Keratinocyte (primary cell): ENCODE data around the gene MRPS22. TPM values are rescaled to one million over a fixed set of nuclear protein-coding genes. Genes with fewer than 3 reads are reported as not detected.

Experiments used
- DNase-seq: peaks from one replicate; pipeline ENCODE4 v3.0.0-alpha.2; 2011; ENCODE audit warnings: low read depth, missing footprints, low spot score
- FAIRE-seq: peaks from 2 replicates; lab custom pipeline; 2011; peaks lifted over from hg19 to GRCh38; lab: Jason Lieb, UNC
- H2AFZ ChIP-seq: 2 replicates; pipeline ENCODE4 v1.6.0; 2012; ENCODE audit warnings: low read length, control low read depth, inconsistent platforms; ENCODE audit not compliant: control insufficient read depth
- H3K27ac ChIP-seq: 2 replicates; pipeline ENCODE4 v1.5.1; 2011; ENCODE audit warnings: low read length; ENCODE audit not compliant: control insufficient read depth, insufficient read depth
- H3K27me3 ChIP-seq: 3 replicates; pipeline ENCODE4 v1.6.0; 2011; ENCODE audit warnings: low read length; ENCODE audit not compliant: control insufficient read depth, insufficient read depth; ENCODE audit errors: extremely low read depth
- H3K36me3 ChIP-seq, 2 experiments: 2 replicates in 1 of 2; 3 replicates in 1 of 2; pipeline ENCODE4 v1.5.1; 2011; ENCODE audit warnings: low read length in 2 of 2, mild to moderate bottlenecking in 1 of 2; ENCODE audit not compliant: control insufficient read depth in 2 of 2, insufficient read depth in 2 of 2; ENCODE audit errors: extremely low read depth in 1 of 2
- H3K4me1 ChIP-seq: 3 replicates; pipeline ENCODE4 v1.5.1; 2011; ENCODE audit warnings: low read length; ENCODE audit not compliant: control insufficient read depth, insufficient read depth; ENCODE audit errors: extremely low read depth
- H3K4me2 ChIP-seq: 3 replicates; pipeline ENCODE4 v1.6.0; 2011; ENCODE audit warnings: low read depth, low read length; ENCODE audit not compliant: control insufficient read depth, insufficient read depth; ENCODE audit errors: extremely low read depth
- H3K4me3 ChIP-seq, 3 experiments: fragments of 200-600 bp in 1 of 3; sonication (generic) in 1 of 3; 2 replicates in 2 of 3; 3 replicates in 1 of 3; pipeline ENCODE4 v1.5.1; 2011 to 2016; ENCODE audit warnings: low read length in 3 of 3, mild to moderate bottlenecking in 3 of 3, control low read depth in 2 of 3, inconsistent platforms in 1 of 3, low read depth in 1 of 3, mixed read lengths in 1 of 3, mixed run types in 1 of 3, moderate library complexity in 1 of 3; ENCODE audit not compliant: control insufficient read depth in 2 of 3, insufficient read depth in 2 of 3; ENCODE audit errors: extremely low read depth in 1 of 3
- H3K79me2 ChIP-seq: 2 replicates; pipeline ENCODE4 v1.6.0; 2012; ENCODE audit warnings: low read length; ENCODE audit not compliant: control insufficient read depth, insufficient read depth
- H3K9ac ChIP-seq: 3 replicates; pipeline ENCODE4 v1.6.0; 2011; ENCODE audit warnings: low read length; ENCODE audit not compliant: control insufficient read depth, insufficient read depth; ENCODE audit errors: extremely low read depth
- H3K9me1 ChIP-seq: 3 replicates; pipeline ENCODE4 v1.6.0; 2011; ENCODE audit warnings: low read length; ENCODE audit not compliant: control insufficient read depth, insufficient read depth; ENCODE audit errors: extremely low read depth
- H3K9me3 ChIP-seq: 2 replicates; pipeline ENCODE4 v1.5.1; 2012; ENCODE audit warnings: low read depth, low read length; ENCODE audit not compliant: control insufficient read depth
- H4K20me1 ChIP-seq: 3 replicates; pipeline ENCODE4 v1.6.0; 2011; ENCODE audit warnings: low read length; ENCODE audit not compliant: control insufficient read depth, insufficient read depth; ENCODE audit errors: extremely low read depth
- EZH2 ChIP-seq: IDR thresholded peaks from one replicate; pipeline ENCODE4 v1.6.1; 2012; ENCODE audit warnings: inconsistent platforms, mild to moderate bottlenecking, low read length, moderate library complexity
- dilution Hi-C: fragments of 300-500 bp; cut with MboI; formaldehyde crosslinking; loops from one replicate; pipeline ENCODE4 v1.7.0; 2020; ENCODE audit warnings: low sequenced_read_pairs; ENCODE audit not compliant: extremely low pct_ligation_motif_present
- polyA plus RNA-seq, 5 experiments: library from polyadenylated mRNA; depleted of rRNA in 3 of 5; stranded (reverse) in 3 of 5; stranded (forward) in 1 of 5; unstranded in 1 of 5; fragments of >200 nt; gene quantifications; 1 replicate in 1 of 5; 2 replicates in 3 of 5; 3 replicates in 1 of 5; pipeline versions ENCODE4 v1.2.1 to v1.2.3, GENCODE V29; 2011 to 2012; ENCODE audit warnings: missing spikeins in 2 of 5, low read depth in 1 of 5, low replicate concordance in 1 of 5
- TF ChIP-seq, protein P1 (sequence below), 3 experiments: IDR thresholded peaks in 1 of 3; conservative IDR thresholded peaks in 1 of 3; optimal IDR thresholded peaks in 1 of 3; 2 replicates in 2 of 3; 3 replicates in 1 of 3; pipeline versions ENCODE3 to v1.5.1; 2011; ENCODE audit warnings: low read length in 3 of 3, mild to moderate bottlenecking in 3 of 3, moderate library complexity in 2 of 3, control low read depth in 1 of 3, inconsistent platforms in 1 of 3; ENCODE audit not compliant: insufficient read depth in 2 of 3; ENCODE audit errors: extremely low read depth in 1 of 3

MRPS22 gene
- polyA plus RNA-seq, 1 donor (not counting 4 experiments of a cell fraction or from before 2014, with no cell fraction given) = 91.9 TPM

DNA sequence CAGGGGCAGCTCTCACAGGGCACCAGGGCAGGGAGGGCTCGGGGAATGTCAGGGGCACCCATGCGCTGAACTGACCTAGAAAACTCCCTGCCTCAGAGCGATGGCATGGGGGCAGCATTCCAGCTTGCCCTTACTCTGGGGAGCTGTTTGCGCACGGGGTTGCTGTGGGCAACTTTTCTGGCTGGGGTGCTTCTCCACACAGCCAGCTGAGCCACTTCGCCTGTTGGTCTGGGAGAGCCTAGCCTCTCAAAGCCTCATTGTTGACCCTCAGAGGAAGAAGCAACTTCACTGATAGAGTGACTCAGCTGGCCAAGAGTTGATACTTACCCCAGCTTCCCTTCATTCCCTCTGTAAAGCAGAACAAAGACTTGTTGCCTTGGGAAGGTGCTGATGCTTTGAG lies 42.6 kb upstream of the MRPS22 start:
- Histone ChIP-seq H3K27me3 (no peaks in the 10 kb centered on the region), H3K27ac (no peak overlapping the region), H3K4me3 (no peak overlapping the region), H3K79me2 (no peaks in the 10 kb centered on the region), H3K4me1 (peaks cover 20% of the 10 kb centered on the region), H3K9me3 (no peaks in the 10 kb centered on the region), H4K20me1 (no peaks in the 10 kb centered on the region), H3K4me2 (no peak overlapping the region), H2AFZ (no peak overlapping the region), H3K36me3 (no peaks in the 10 kb centered on the region), H3K9me1 (no peaks in the 10 kb centered on the region), H3K9ac (no peak overlapping the region)
- TF ChIP-seq, protein P1, sequence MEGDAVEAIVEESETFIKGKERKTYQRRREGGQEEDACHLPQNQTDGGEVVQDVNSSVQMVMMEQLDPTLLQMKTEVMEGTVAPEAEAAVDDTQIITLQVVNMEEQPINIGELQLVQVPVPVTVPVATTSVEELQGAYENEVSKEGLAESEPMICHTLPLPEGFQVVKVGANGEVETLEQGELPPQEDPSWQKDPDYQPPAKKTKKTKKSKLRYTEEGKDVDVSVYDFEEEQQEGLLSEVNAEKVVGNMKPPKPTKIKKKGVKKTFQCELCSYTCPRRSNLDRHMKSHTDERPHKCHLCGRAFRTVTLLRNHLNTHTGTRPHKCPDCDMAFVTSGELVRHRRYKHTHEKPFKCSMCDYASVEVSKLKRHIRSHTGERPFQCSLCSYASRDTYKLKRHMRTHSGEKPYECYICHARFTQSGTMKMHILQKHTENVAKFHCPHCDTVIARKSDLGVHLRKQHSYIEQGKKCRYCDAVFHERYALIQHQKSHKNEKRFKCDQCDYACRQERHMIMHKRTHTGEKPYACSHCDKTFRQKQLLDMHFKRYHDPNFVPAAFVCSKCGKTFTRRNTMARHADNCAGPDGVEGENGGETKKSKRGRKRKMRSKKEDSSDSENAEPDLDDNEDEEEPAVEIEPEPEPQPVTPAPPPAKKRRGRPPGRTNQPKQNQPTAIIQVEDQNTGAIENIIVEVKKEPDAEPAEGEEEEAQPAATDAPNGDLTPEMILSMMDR (optimal IDR thresholded peaks at IDR 0.05 in 1 of 3, IDR thresholded peaks at IDR 0.05 in 1 of 3, conservative IDR thresholded peaks at IDR 0.05 in 1 of 3; ENCODE audit: extremely low read depth in 1 of 3, insufficient read depth in 2 of 3, low read length in 3 of 3) = no peak
- TF ChIP-seq EZH2 = no peak
- DNase-seq (no peak), FAIRE-seq (no peak)
- dilution Hi-C loops = loop anchor here (25.0 kb wide), 2 partner anchors 189 to 364 kb away; partner anchors contain the start of genes FOXL2 and FOXL2NB

DNA sequence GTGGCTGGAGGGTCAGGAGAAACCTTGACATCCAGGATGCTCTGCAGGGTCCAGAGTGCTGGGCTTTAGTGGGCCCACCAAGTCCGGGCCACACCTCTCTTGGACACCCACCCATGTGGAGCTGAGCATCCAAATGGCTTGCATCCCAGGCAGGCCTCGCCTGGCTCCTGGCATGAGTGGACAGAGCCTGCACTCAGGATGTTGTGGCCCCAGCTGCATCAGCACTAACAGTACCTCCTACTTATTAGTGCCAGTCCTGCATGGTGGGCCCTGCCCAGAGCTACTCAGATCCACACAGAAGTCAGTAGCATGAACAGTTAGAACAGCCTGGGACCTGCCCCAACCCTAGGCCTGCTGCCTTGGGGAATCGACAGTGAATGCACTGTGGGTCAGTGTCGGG lies 42.2 kb upstream of the MRPS22 start:
- Histone ChIP-seq H3K27ac (no peak overlapping the region), H3K4me1 (peaks cover 20% of the 10 kb centered on the region), H3K36me3 (no peaks in the 10 kb centered on the region), H3K4me3 (no peak overlapping the region), H3K9me1 (no peaks in the 10 kb centered on the region), H4K20me1 (no peaks in the 10 kb centered on the region), H3K79me2 (no peaks in the 10 kb centered on the region), H3K27me3 (no peaks in the 10 kb centered on the region), H3K9me3 (no peaks in the 10 kb centered on the region), H3K9ac (no peak overlapping the region), H3K4me2 (no peak overlapping the region), H2AFZ (no peak overlapping the region)
- TF ChIP-seq EZH2 = no peak
- TF ChIP-seq, protein P1 (optimal IDR thresholded peaks at IDR 0.05 in 1 of 3, IDR thresholded peaks at IDR 0.05 in 1 of 3, conservative IDR thresholded peaks at IDR 0.05 in 1 of 3; ENCODE audit: extremely low read depth in 1 of 3, insufficient read depth in 2 of 3, low read length in 3 of 3) = no peak
- dilution Hi-C loops = loop anchor here (25.0 kb wide), 2 partner anchors 189 to 364 kb away; partner anchors contain the start of genes FOXL2 and FOXL2NB
- FAIRE-seq = no peak
- no peak for DNase-seq
